HEK293 (cell line): ENCODE results near the gene TNN.
A peak's percentile ranks its signal among the peaks of the same experiment; 100 is the strongest.

Experiments used
- CTCF ChIA-PET: fragments of 350-600 bp; formaldehyde crosslinking; extraction: SDS; loops from one replicate; lab custom pipeline; 2021; ENCODE audit warnings: antibody characterized with exemption; lab: Yijun Ruan, JAX
- POLR2A ChIA-PET: fragments of 300-600 bp; formaldehyde crosslinking; extraction: SDS; loops from one replicate; lab custom pipeline; 2020; ENCODE audit warnings: antibody characterized with exemption, inconsistent platforms; lab: Yijun Ruan, JAX
- H3K27ac ChIP-seq: fragments of 200-500 bp; sonication (Bioruptor generic); 2 replicates; pipeline ENCODE4 v1.5.1; 2014; ENCODE audit warnings: low read depth, low read length, control low read depth, inconsistent platforms; ENCODE audit errors: extremely low read depth
- H3K36me3 ChIP-seq, 2 experiments: fragments of 200-500 bp in 1 of 2; sonication (Bioruptor generic) in 1 of 2; 1 replicate in 1 of 2; 2 replicates in 1 of 2; pipeline ENCODE4 v1.5.1; 2014 to 2017; ENCODE audit warnings: inconsistent platforms in 2 of 2, low read length in 2 of 2; ENCODE audit not compliant: control insufficient read depth in 2 of 2, insufficient read depth in 1 of 2
- H3K4me1 ChIP-seq: fragments of 200-500 bp; sonication (Bioruptor generic); 2 replicates; pipeline ENCODE4 v1.5.1; 2014; ENCODE audit warnings: mild to moderate bottlenecking, low read length, inconsistent platforms; ENCODE audit not compliant: control insufficient read depth, insufficient read depth
- H3K4me3 ChIP-seq: 2 replicates; pipeline ENCODE4 v1.5.1; 2011; ENCODE audit warnings: low read depth, mild to moderate bottlenecking, control low read depth, low read length, moderate library complexity
- H3K9me3 ChIP-seq: fragments of 200-500 bp; sonication (Bioruptor generic); 2 replicates; pipeline ENCODE4 v1.5.1; 2014; ENCODE audit warnings: low read depth, low read length, inconsistent platforms; ENCODE audit not compliant: control insufficient read depth, insufficient read depth
- BCL11A ChIP-seq: fragments of 450-650 bp; formaldehyde crosslinking; IDR thresholded peaks from 2 replicates; pipeline ENCODE4 v1.5.1; 2016; ENCODE audit warnings: low read depth, missing biosample characterization, missing genetic modification characterization
- EGR2 ChIP-seq: fragments of 450-650 bp; formaldehyde crosslinking; IDR thresholded peaks from 2 replicates; pipeline ENCODE4 v1.5.1; 2016; ENCODE audit warnings: low read depth, missing biosample characterization, missing genetic modification characterization
- HOXD13 ChIP-seq: sonication (generic); formaldehyde crosslinking; IDR thresholded peaks from 2 replicates; pipeline ENCODE4 v1.8.0; 2022; ENCODE audit warnings: missing genetic modification reagents, borderline replicate concordance
- IKZF3 ChIP-seq: fragments of 450-650 bp; IDR thresholded peaks from 2 replicates; pipeline ENCODE4 v1.5.0; 2018; ENCODE audit warnings: missing biosample characterization, mild to moderate bottlenecking, missing genetic modification characterization, moderate library complexity
- OSR2 ChIP-seq: fragments of 450-650 bp; formaldehyde crosslinking; IDR thresholded peaks from 2 replicates; pipeline ENCODE4 v1.5.1; 2016; ENCODE audit warnings: missing biosample characterization, missing genetic modification characterization
- PATZ1 ChIP-seq: fragments of 450-650 bp; formaldehyde crosslinking; IDR thresholded peaks from 2 replicates; pipeline ENCODE4 v1.5.1; 2016; ENCODE audit warnings: missing biosample characterization, missing genetic modification characterization
- PRDM1 ChIP-seq: fragments of 450-650 bp; formaldehyde crosslinking; IDR thresholded peaks from 2 replicates; pipeline ENCODE4; 2016; ENCODE audit warnings: missing biosample characterization, missing genetic modification characterization
- REPIN1 ChIP-seq: fragments of 450-650 bp; formaldehyde crosslinking; IDR thresholded peaks from 2 replicates; pipeline ENCODE4 v1.5.1; 2017; ENCODE audit warnings: missing biosample characterization, missing genetic modification characterization, low read depth
- ZFP3 ChIP-seq: fragments of 450-650 bp; formaldehyde crosslinking; IDR thresholded peaks from 2 replicates; pipeline ENCODE4 v1.5.1; 2016; ENCODE audit warnings: low read depth, missing biosample characterization, missing genetic modification characterization
- ZNF140 ChIP-seq: fragments of 450-650 bp; formaldehyde crosslinking; IDR thresholded peaks from 2 replicates; pipeline ENCODE4 v1.5.1; 2016; ENCODE audit warnings: missing biosample characterization, missing genetic modification characterization
- ZNF169 ChIP-seq: fragments of 450-650 bp; formaldehyde crosslinking; IDR thresholded peaks from 2 replicates; pipeline ENCODE4 v1.5.1; 2016; ENCODE audit warnings: missing biosample characterization, missing genetic modification characterization
- ZNF221 ChIP-seq: fragments of 450-650 bp; formaldehyde crosslinking; IDR thresholded peaks from 2 replicates; pipeline ENCODE4 v1.5.1; 2017; ENCODE audit warnings: missing biosample characterization, missing genetic modification characterization, borderline replicate concordance
- ZNF280D ChIP-seq: fragments of 450-650 bp; formaldehyde crosslinking; IDR thresholded peaks from 2 replicates; pipeline ENCODE4 v1.5.1; 2016; ENCODE audit warnings: missing biosample characterization, missing genetic modification characterization
- ZNF311 ChIP-seq: fragments of 450-650 bp; formaldehyde crosslinking; IDR thresholded peaks from 2 replicates; pipeline ENCODE4 v1.5.1; 2017; ENCODE audit warnings: missing biosample characterization, missing genetic modification characterization, borderline replicate concordance
- ZNF335 ChIP-seq: fragments of 450-650 bp; formaldehyde crosslinking; conservative IDR thresholded peaks from 2 replicates; pipeline ENCODE4 v1.5.1; 2016; ENCODE audit warnings: missing biosample characterization, missing genetic modification characterization
- ZNF341 ChIP-seq: fragments of 450-650 bp; formaldehyde crosslinking; IDR thresholded peaks from 2 replicates; pipeline ENCODE4; 2016; ENCODE audit warnings: low read depth, missing biosample characterization, missing genetic modification characterization
- ZNF426 ChIP-seq: fragments of 450-650 bp; formaldehyde crosslinking; IDR thresholded peaks from 2 replicates; pipeline ENCODE4 v1.5.1; 2017; ENCODE audit warnings: missing biosample characterization, missing genetic modification characterization, mild to moderate bottlenecking, inconsistent platforms, moderate library complexity
- ZNF521 ChIP-seq: fragments of 450-650 bp; formaldehyde crosslinking; IDR thresholded peaks from 2 replicates; pipeline ENCODE4 v1.5.1; 2017; ENCODE audit warnings: missing biosample characterization, mild to moderate bottlenecking, missing genetic modification characterization
- ZNF529 ChIP-seq: fragments of 450-650 bp; formaldehyde crosslinking; IDR thresholded peaks from 2 replicates; pipeline ENCODE4 v1.5.1; 2017; ENCODE audit warnings: missing genetic modification characterization, missing biosample characterization; ENCODE audit not compliant: insufficient replicate concordance
- ZNF610 ChIP-seq: fragments of 450-650 bp; formaldehyde crosslinking; IDR thresholded peaks from 2 replicates; pipeline ENCODE4 v1.5.1; 2016; ENCODE audit warnings: missing biosample characterization, missing genetic modification characterization, borderline replicate concordance
- ZNF624 ChIP-seq: fragments of 450-650 bp; formaldehyde crosslinking; IDR thresholded peaks from 2 replicates; pipeline ENCODE4 v1.5.1; 2017; ENCODE audit warnings: missing biosample characterization, missing genetic modification characterization
- ZNF76 ChIP-seq: fragments of 450-650 bp; formaldehyde crosslinking; IDR thresholded peaks from 2 replicates; pipeline ENCODE4; 2016; ENCODE audit warnings: low read depth, missing biosample characterization, missing genetic modification characterization, borderline replicate concordance
- ZNF830 ChIP-seq: fragments of 450-650 bp; IDR thresholded peaks from 2 replicates; pipeline ENCODE4 v1.5.0; 2018; ENCODE audit warnings: missing biosample characterization, missing genetic modification characterization, low read depth, mild to moderate bottlenecking, moderate library complexity
- TF ChIP-seq, protein P1 (sequence below): IDR thresholded peaks from 2 replicates; pipeline ENCODE4 v1.6.1; 2011; ENCODE audit warnings: mild to moderate bottlenecking, low read depth, low read length, borderline replicate concordance

The TNN gene

GRCh38 chr1:175071276-175071943 is 3.8 kb downstream of the TNN start (continued):
- no peak for TF ChIP-seq ZNF280D (tag by site-specific recombination)
- no peak for TF ChIP-seq PATZ1 (tag by site-specific recombination)
- no peak for TF ChIP-seq IKZF3 (tag by site-specific recombination)
- no peak for TF ChIP-seq ZFP3 (tag by site-specific recombination)
- no peak for TF ChIP-seq ZNF76 (tag by site-specific recombination)
- no peak for TF ChIP-seq ZNF521 (tag by site-specific recombination)

- H3K4me3 ChIP-seq: no peak overlapping the region
- POLR2A ChIA-PET: no interaction called here
- no peaks in the 10 kb centered on the region for H3K36me3 ChIP-seq
- CTCF ChIA-PET: interaction anchor here (0.9 to 1.1 kb wide), 2 partner anchors 14 to 82 kb away, joined by 3 to 4 read pairs; no protein-coding TSS in a partner anchor
- H3K9me3 ChIP-seq: no peaks in the 10 kb centered on the region
- no peak overlapping the region; the same call in 1 of the 2 replicates for H3K27ac ChIP-seq
- H3K4me1 ChIP-seq: no peaks in the 10 kb centered on the region
- TF ChIP-seq ZNF529 (tag by site-specific recombination): no peak
- TF ChIP-seq ZNF426 (tag by site-specific recombination): no peak
- TF ChIP-seq ZNF335 (tag by site-specific recombination): peak; percentile 94
- no peak for TF ChIP-seq REPIN1 (tag by site-specific recombination)
- TF ChIP-seq, protein P1, sequence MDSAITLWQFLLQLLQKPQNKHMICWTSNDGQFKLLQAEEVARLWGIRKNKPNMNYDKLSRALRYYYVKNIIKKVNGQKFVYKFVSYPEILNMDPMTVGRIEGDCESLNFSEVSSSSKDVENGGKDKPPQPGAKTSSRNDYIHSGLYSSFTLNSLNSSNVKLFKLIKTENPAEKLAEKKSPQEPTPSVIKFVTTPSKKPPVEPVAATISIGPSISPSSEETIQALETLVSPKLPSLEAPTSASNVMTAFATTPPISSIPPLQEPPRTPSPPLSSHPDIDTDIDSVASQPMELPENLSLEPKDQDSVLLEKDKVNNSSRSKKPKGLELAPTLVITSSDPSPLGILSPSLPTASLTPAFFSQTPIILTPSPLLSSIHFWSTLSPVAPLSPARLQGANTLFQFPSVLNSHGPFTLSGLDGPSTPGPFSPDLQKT: no peak
- no peak for TF ChIP-seq ZNF830 (tag by site-specific recombination)
- TF ChIP-seq ZNF221 (tag by site-specific recombination): no peak
- no peak for TF ChIP-seq HOXD13
- no peak for TF ChIP-seq OSR2 (tag by site-specific recombination)
- no peak for TF ChIP-seq PRDM1
- TF ChIP-seq PATZ1 (tag by site-specific recombination): no peak
- no peak for TF ChIP-seq EGR2 (tag by site-specific recombination)
- TF ChIP-seq BCL11A (tag by site-specific recombination): no peak
- TF ChIP-seq ZNF624 (tag by site-specific recombination): no peak
- no peak for TF ChIP-seq ZNF169
- no peak for TF ChIP-seq ZNF610 (tag by site-specific recombination)
- TF ChIP-seq ZNF140 (tag by site-specific recombination): no peak
- TF ChIP-seq ZNF341 (tag by site-specific recombination): peak; percentile 63
- no peak for TF ChIP-seq ZNF311 (tag by site-specific recombination)
Measured at GRCh38 chr1:175072099-175072951, 4.7 kb downstream of the TNN start.
